ENCODE data around the gene CREB3L1. TPM values are rescaled to one million over a fixed set of nuclear protein-coding genes. Genes with fewer than 3 reads are reported as not detected.
A peak's percentile ranks its signal among the peaks of the same experiment; 100 is the strongest.

CREB3L1 gene
- total and polyA plus RNA-seq, 4 donors = 16.8 to 54.0 (median 36.8) TPM

DNA sequence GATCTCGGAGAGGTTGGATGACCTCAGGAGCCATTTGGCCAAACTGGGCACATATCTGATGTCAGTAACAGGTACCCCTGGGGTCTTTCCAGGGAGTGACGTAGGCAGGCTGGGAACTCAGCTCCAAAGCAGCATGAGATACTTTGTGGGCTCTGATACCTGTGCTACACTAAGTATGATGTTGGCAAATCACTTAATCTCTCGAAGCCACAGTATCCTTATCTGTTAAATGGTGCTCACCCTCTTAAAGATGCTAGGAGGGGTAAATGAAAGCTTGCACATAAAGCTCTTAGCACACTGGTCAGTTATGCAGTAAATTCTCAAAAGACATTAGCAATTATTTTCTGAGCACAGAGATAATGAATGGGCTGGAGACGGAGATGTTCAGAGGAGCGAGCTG lies 52.7 kb downstream of the CREB3L1 start:
- H3K9me3 ChIP-seq (ENCODE audit: control insufficient read depth in 4 of 4, insufficient read depth in 3 of 4, low read length in 3 of 4) = peaks cover 0 to 3% (median 0%) of the 10 kb centered on the region in 4 donors
- no peaks in the 10 kb centered on the region for H3K36me3 ChIP-seq (ENCODE audit: control insufficient read depth in 4 of 4, insufficient read depth in 4 of 4, low read length in 4 of 4)
- H3K4me3 ChIP-seq = no peak overlapping the region
- H3K27ac ChIP-seq (ENCODE audit: low read depth in 1 of 2, low read length in 1 of 2) = no peak overlapping the region
- no peak for DNase-seq
- H3K9ac ChIP-seq (ENCODE audit: insufficient read depth in 1 of 2, low read length in 2 of 2) = no peak overlapping the region
- no peak for ATAC-seq (ENCODE audit: insufficient read depth, low FRiP score)
- peaks cover 0 to 22% (median 6%) of the 10 kb centered on the region in 5 donors for H3K4me1 ChIP-seq (ENCODE audit: control insufficient read depth in 5 of 5, insufficient read depth in 5 of 5, low read length in 5 of 5)
- TF ChIP-seq, protein P1, sequence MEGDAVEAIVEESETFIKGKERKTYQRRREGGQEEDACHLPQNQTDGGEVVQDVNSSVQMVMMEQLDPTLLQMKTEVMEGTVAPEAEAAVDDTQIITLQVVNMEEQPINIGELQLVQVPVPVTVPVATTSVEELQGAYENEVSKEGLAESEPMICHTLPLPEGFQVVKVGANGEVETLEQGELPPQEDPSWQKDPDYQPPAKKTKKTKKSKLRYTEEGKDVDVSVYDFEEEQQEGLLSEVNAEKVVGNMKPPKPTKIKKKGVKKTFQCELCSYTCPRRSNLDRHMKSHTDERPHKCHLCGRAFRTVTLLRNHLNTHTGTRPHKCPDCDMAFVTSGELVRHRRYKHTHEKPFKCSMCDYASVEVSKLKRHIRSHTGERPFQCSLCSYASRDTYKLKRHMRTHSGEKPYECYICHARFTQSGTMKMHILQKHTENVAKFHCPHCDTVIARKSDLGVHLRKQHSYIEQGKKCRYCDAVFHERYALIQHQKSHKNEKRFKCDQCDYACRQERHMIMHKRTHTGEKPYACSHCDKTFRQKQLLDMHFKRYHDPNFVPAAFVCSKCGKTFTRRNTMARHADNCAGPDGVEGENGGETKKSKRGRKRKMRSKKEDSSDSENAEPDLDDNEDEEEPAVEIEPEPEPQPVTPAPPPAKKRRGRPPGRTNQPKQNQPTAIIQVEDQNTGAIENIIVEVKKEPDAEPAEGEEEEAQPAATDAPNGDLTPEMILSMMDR (IDR thresholded peaks at IDR 0.05; ENCODE audit: control extremely low read depth, extremely low read depth) = no peak
- H3K27me3 ChIP-seq (ENCODE audit: control insufficient read depth in 3 of 3, insufficient read depth in 3 of 3, low read length in 2 of 3) = peaks cover 0 to 35% (median 24%) of the 10 kb centered on the region in 3 donors
- 56 to 73% methylated on average over 5 of the region's 5 CpGs for WGBS, 2 donors

DNA sequence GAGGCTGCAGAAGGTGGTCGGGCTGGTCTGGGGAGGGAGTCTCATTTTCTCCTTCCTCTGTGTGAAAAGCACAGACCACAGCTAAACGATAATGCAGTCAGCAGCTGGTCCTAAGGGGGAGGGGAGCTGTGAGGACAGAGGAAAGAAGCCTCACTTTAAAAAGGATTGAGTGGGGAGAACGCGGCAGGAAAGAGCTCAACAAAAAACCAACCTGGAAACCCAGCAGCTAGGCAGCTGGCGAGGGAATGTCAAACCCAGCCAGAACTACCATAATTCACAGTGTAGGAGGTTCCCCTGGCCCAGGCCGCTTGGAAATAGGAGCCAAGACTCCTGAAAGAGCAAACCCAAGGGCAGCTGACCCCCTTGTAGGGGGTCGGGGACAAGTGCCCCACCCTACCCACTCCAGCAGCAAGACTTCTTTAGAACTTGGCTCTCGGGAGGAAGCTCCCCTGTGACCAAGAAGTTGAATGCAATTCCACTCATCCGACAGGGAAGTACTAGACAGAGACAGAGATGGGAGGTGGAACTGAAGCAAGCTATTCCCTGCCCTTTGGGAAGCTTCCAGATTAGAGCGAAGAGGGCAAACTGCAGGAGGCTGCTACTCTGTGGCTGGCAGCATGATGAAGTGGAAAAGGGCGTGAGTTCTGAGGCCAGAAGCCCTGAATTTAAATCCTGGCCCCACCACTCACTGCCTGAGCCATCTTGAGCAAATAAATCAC lies 53.3 kb downstream of the CREB3L1 start:
- no peaks in the 10 kb centered on the region for H3K36me3 ChIP-seq (ENCODE audit: control insufficient read depth in 4 of 4, insufficient read depth in 4 of 4, low read length in 4 of 4)
- H3K9me3 ChIP-seq (ENCODE audit: control insufficient read depth in 4 of 4, insufficient read depth in 3 of 4, low read length in 3 of 4) = peaks cover 0 to 3% (median 0%) of the 10 kb centered on the region in 4 donors
- no peak overlapping the region for H3K27ac ChIP-seq (ENCODE audit: low read depth in 1 of 2, low read length in 1 of 2)
- DNase-seq = peak; percentile 35 to 65 (median 49)
- no peak for ATAC-seq (ENCODE audit: insufficient read depth, low FRiP score)
- 26 to 34% methylated on average over 11 of the region's 11 CpGs for WGBS, 2 donors
- no peak overlapping the region for H3K4me3 ChIP-seq
- TF ChIP-seq, protein P1 (IDR thresholded peaks at IDR 0.05; ENCODE audit: control extremely low read depth, extremely low read depth) = no peak
- peaks cover 0 to 38% (median 24%) of the 10 kb centered on the region in 3 donors for H3K27me3 ChIP-seq (ENCODE audit: control insufficient read depth in 3 of 3, insufficient read depth in 3 of 3, low read length in 2 of 3)
- no peak overlapping the region for H3K9ac ChIP-seq (ENCODE audit: insufficient read depth in 1 of 2, low read length in 2 of 2)
- peaks cover 0 to 22% (median 6%) of the 10 kb centered on the region in 5 donors for H3K4me1 ChIP-seq (ENCODE audit: control insufficient read depth in 5 of 5, insufficient read depth in 5 of 5, low read length in 5 of 5)

DNA sequence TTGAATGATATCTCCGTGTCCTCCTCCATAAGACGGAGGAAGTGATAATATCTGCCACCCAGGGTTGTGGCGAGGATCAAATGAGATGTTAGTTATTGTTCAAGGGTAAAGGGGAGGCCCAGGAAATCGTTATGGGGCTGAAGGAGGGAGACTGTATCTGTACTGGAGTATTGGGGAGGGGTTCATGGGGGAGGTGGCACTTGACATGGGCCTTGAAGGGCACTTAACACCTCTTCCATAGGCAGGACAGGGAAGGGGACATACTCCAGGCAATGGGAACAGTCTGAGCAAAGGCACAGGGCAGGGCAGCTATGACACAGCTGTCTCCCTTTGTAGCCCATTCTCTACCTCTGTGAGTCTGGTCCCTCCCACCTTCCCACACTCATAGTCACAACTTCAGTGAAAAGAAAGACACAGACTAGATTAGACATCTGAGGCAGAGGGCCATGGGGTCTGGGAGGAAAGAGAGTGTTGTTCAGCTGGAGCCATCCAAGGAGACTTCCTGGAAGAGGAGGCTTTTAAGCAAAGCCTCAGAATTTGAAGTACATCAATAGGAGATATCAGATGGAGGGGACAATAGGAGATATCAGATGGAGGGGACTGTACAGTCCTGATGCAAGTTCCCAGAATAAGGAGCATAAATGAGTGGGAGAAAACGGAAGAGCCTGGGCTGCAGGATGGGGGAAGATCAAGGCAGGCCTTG lies 54.0 kb downstream of the CREB3L1 start:
- WGBS, 2 donors = 31 to 40% methylated on average over 5 of the region's 5 CpGs
- ATAC-seq (ENCODE audit: insufficient read depth, low FRiP score) (no peak), DNase-seq (no peak)
- TF ChIP-seq, protein P1 (IDR thresholded peaks at IDR 0.05; ENCODE audit: control extremely low read depth, extremely low read depth) = no peak
- Histone ChIP-seq H3K9ac (ENCODE audit: insufficient read depth in 1 of 2, low read length in 2 of 2) (no peak overlapping the region), H3K9me3 (ENCODE audit: control insufficient read depth in 4 of 4, insufficient read depth in 3 of 4, low read length in 3 of 4) (peaks cover 0 to 3% (median 0%) of the 10 kb centered on the region in 4 donors), H3K36me3 (ENCODE audit: control insufficient read depth in 4 of 4, insufficient read depth in 4 of 4, low read length in 4 of 4) (no peaks in the 10 kb centered on the region), H3K4me3 (no peak overlapping the region), H3K27ac (ENCODE audit: low read depth in 1 of 2, low read length in 1 of 2) (no peak overlapping the region), H3K27me3 (ENCODE audit: control insufficient read depth in 3 of 3, insufficient read depth in 3 of 3, low read length in 2 of 3) (peaks cover 0 to 38% (median 24%) of the 10 kb centered on the region in 3 donors), H3K4me1 (ENCODE audit: control insufficient read depth in 5 of 5, insufficient read depth in 5 of 5, low read length in 5 of 5) (peaks cover 0 to 22% (median 6%) of the 10 kb centered on the region in 5 donors)

Data from lung (tissue), 12 donors.